Ureter (tissue), 1 donor: Measurements from ENCODE around the gene ZNF580. TPM values are rescaled to one million over a fixed set of nuclear protein-coding genes. Genes with fewer than 3 reads are reported as not detected.

ENCODE experiments used
- DNase-seq: peaks from one replicate; pipeline ENCODE4 v3.0.0-alpha.2; 2020; ENCODE audit warnings: low spot score
- total RNA-seq: library from RNA; stranded (reverse); gene quantifications from one replicate; pipeline ENCODE4 v1.2.4, GENCODE V29; 2023
- donor health status: DM: yes; HTN: yes; CAD: no.

Gene ZNF580
- total RNA-seq, 1 donor from 2014 or later = 56.5 TPM

- DNase-seq = no peak
These were observed 19.6 kb downstream of the ZNF580 start for GRCh38 chr19:55660404-55660803.

GRCh38 chr19:55660991-55661390 is 20.2 kb downstream of the ZNF580 start:
- DNase-seq = no peak

GRCh38 chr19:55661826-55662225 is 21.0 kb downstream of the ZNF580 start:
- DNase-seq = no peak

GRCh38 chr19:55663846-55664536 is 23.2 kb downstream of the ZNF580 start:
- no peak for DNase-seq

GRCh38 chr19:55666343-55667005 is 25.7 kb downstream of the ZNF580 start:
- DNase-seq = no peak

- no peak for DNase-seq
These were observed 26.2 kb downstream of the ZNF580 start for GRCh38 chr19:55667006-55667381.

GRCh38 chr19:55667511-55667910 is 26.7 kb downstream of the ZNF580 start:
- no peak for DNase-seq

GRCh38 chr19:55667958-55668357 is 27.2 kb downstream of the ZNF580 start:
- no peak for DNase-seq

GRCh38 chr19:55668603-55669348 is 28.0 kb downstream of the ZNF580 start:
- DNase-seq = no peak

GRCh38 chr19:55669418-55670279 is 28.8 kb downstream of the ZNF580 start:
- DNase-seq = no peak

- no peak for DNase-seq
These were observed 29.7 kb downstream of the ZNF580 start for GRCh38 chr19:55670280-55671053.

GRCh38 chr19:55671054-55671378 is 30.2 kb downstream of the ZNF580 start:
- no peak for DNase-seq

- DNase-seq = no peak
These were observed 31.6 kb downstream of the ZNF580 start for GRCh38 chr19:55672418-55672817.

GRCh38 chr19:55673465-55673864 is 32.7 kb downstream of the ZNF580 start:
- DNase-seq = no peak

- DNase-seq = no peak
These were observed 33.1 kb downstream of the ZNF580 start for GRCh38 chr19:55673889-55674288.

- no peak for DNase-seq
These were observed 33.6 kb downstream of the ZNF580 start for GRCh38 chr19:55674459-55674840.

GRCh38 chr19:55674841-55675660 is 34.2 kb downstream of the ZNF580 start, which contains the start of gene EPN1:
Gene EPN1, plus strand, starts transcription at chr19:55675226. Its CDS starts 3,402 bp downstream, at chr19:55678628.
- DNase-seq = peak; percentile 97

- no peak for DNase-seq
These were observed 35.0 kb downstream of the ZNF580 start for GRCh38 chr19:55675661-55676354.

- no peak for DNase-seq
These were observed 35.6 kb downstream of the ZNF580 start for GRCh38 chr19:55676383-55676782.
